K562 (cell line): Measurements from ENCODE around the gene SGSM2. TPM values are rescaled to one million over a fixed set of nuclear protein-coding genes. Genes with fewer than 3 reads are reported as not detected.

Experiments
- ATAC-seq: fragments of 200-7000 bp; cut with Tn5 transposase; 3 replicates; pipeline ENCODE4 v1.9.1; 2020; ENCODE audit warnings: moderate library complexity
- BruUV-seq: library from RNA; stranded (reverse); fragments of 400-500 nt; replicated peaks from 2 replicates; lab custom pipeline; 2021; lab: Mats Ljungman, UMichigan
- CTCF ChIA-PET: fragments of 300-600 bp; formaldehyde crosslinking; extraction: SDS; loops from one replicate; lab custom pipeline; 2021; ENCODE audit warnings: low intra/inter-chr PET ratio; lab: Yijun Ruan, JAX
- POLR2A ChIA-PET: fragments of 300-600, 350-650 bp; sonication (Branson Sonifier 250); formaldehyde crosslinking; extraction: SDS; loops from one replicate; lab custom pipeline; 2021; ENCODE audit warnings: antibody characterized with exemption, inconsistent platforms; lab: Yijun Ruan, JAX
- DNase-seq, 4 experiments: peaks; one replicate each; pipeline versions ENCODE4 v3.0.0 to v3.0.0-alpha.2; 2011 to 2018; ENCODE audit warnings: low spot score in 3 of 4, mixed read lengths in 3 of 4; ENCODE audit errors: extremely low read depth in 1 of 4
- FAIRE-seq: peaks from 2 replicates; lab custom pipeline; 2011; peaks lifted over from hg19 to GRCh38; lab: Jason Lieb, UNC
- H2AFZ ChIP-seq: 2 replicates; pipeline ENCODE4 v1.6.0; 2011; ENCODE audit warnings: low read depth, low read length, control low read depth, inconsistent platforms
- H3K27ac ChIP-seq: fragments of 200-600 bp; 3 replicates; pipeline ENCODE4 v1.8.0; 2011; ENCODE audit warnings: low read depth, mild to moderate bottlenecking, control low read depth, inconsistent platforms, low read length, moderate library complexity, mixed read lengths; ENCODE audit errors: extremely low read depth
- H3K27me3 ChIP-seq, 2 experiments: fragments of 300-600 bp in 1 of 2; 2 replicates in 1 of 2; 3 replicates in 1 of 2; pipeline versions ENCODE4 v1.6.0 to v1.8.0; 2011; ENCODE audit warnings: inconsistent platforms in 2 of 2, low read length in 2 of 2, mild to moderate bottlenecking in 1 of 2, mixed read lengths in 1 of 2, moderate library complexity in 1 of 2; ENCODE audit not compliant: control insufficient read depth in 2 of 2, insufficient read depth in 2 of 2
- H3K36me3 ChIP-seq: fragments of 300-600 bp; 3 replicates; pipeline ENCODE4 v1.8.0; 2011; ENCODE audit warnings: mild to moderate bottlenecking, low read length, inconsistent platforms; ENCODE audit not compliant: control insufficient read depth, insufficient read depth
- H3K4me1 ChIP-seq, 2 experiments: fragments of 200-600 bp in 1 of 2; replicated peaks in 1 of 2; 2 replicates in 1 of 2; 3 replicates in 1 of 2; pipeline versions ENCODE4 v1.5.1 to v1.8.0; 2011; ENCODE audit warnings: inconsistent platforms in 2 of 2, low read length in 2 of 2, mild to moderate bottlenecking in 1 of 2, mixed read lengths in 1 of 2, moderate library complexity in 1 of 2; ENCODE audit not compliant: control insufficient read depth in 2 of 2, insufficient read depth in 2 of 2
- H3K4me2 ChIP-seq: 2 replicates; pipeline ENCODE4 v1.6.1; 2011; ENCODE audit warnings: low read length, control low read depth, inconsistent platforms, mixed read lengths; ENCODE audit not compliant: insufficient read depth
- H3K4me3 ChIP-seq: fragments of 200-600 bp; sonication (generic), shearing (Covaris generic); 2 replicates; pipeline ENCODE4 v1.5.1; 2016; ENCODE audit warnings: control low read depth, inconsistent platforms
- H3K79me2 ChIP-seq: fragments of 200-600 bp; 3 replicates; pipeline ENCODE4 v1.8.0; 2011; ENCODE audit warnings: low read length, inconsistent platforms; ENCODE audit not compliant: control insufficient read depth, insufficient read depth
- H3K9ac ChIP-seq, 2 experiments: 2 replicates each; pipeline versions ENCODE4 v1.6.0 to v1.6.1; 2011; ENCODE audit warnings: low read depth in 2 of 2, low read length in 2 of 2, control low read depth in 1 of 2, inconsistent platforms in 1 of 2, mild to moderate bottlenecking in 1 of 2, mixed read lengths in 1 of 2; ENCODE audit not compliant: insufficient read depth in 1 of 2
- H3K9me1 ChIP-seq: one replicate; pipeline ENCODE4 v1.6.0; 2011; ENCODE audit warnings: inconsistent platforms, mild to moderate bottlenecking, low read length, moderate library complexity; ENCODE audit not compliant: control insufficient read depth, insufficient read depth
- H3K9me3 ChIP-seq: replicated peaks from 2 replicates; pipeline ENCODE4 v1.5.1; 2011; ENCODE audit warnings: low read depth, low read length, inconsistent platforms; ENCODE audit not compliant: control insufficient read depth, insufficient read depth
- H4K20me1 ChIP-seq: replicated peaks from 2 replicates; pipeline ENCODE4 v1.6.1; 2011; ENCODE audit warnings: low read length, inconsistent platforms, mixed read lengths; ENCODE audit not compliant: control insufficient read depth, insufficient read depth
- ARID3A ChIP-seq: IDR thresholded peaks from 2 replicates; pipeline ENCODE4 v1.6.1; 2012; ENCODE audit warnings: low read depth, low read length, improper control_type of control experiment, borderline replicate concordance
- ELF2 ChIP-seq: fragments of 250-450 bp; sonication (Bioruptor Pico); IDR thresholded peaks from 2 replicates; pipeline ENCODE4 v1.5.0; 2021; ENCODE audit warnings: mild to moderate bottlenecking
- ERF ChIP-seq: fragments of 450-650 bp; formaldehyde crosslinking; IDR thresholded peaks from 2 replicates; pipeline ENCODE4 v1.4.0; 2020; ENCODE audit warnings: mild to moderate bottlenecking, mixed read lengths
- HNRNPK ChIP-seq: fragments of 200-400 bp; formaldehyde crosslinking; IDR thresholded peaks from one replicate; pipeline ENCODE4 v1.6.1; 2018; ENCODE audit warnings: mild to moderate bottlenecking, low read depth, low read length; ENCODE audit not compliant: poor library complexity, severe bottlenecking
- MED1 ChIP-seq: sonication (generic); formaldehyde crosslinking; IDR thresholded peaks from 2 replicates; pipeline ENCODE4 v1.8.1; 2023; ENCODE audit warnings: missing genetic modification reagents, borderline replicate concordance
- MTA1 ChIP-seq: fragments of 450-650 bp; IDR thresholded peaks from 2 replicates; pipeline ENCODE4 v1.6.1; 2017; ENCODE audit warnings: borderline replicate concordance
- POLR2B ChIP-seq: fragments of 450-650 bp; IDR thresholded peaks from 2 replicates; pipeline ENCODE4 v1.6.1; 2018; ENCODE audit warnings: low read depth; ENCODE audit not compliant: partially characterized antibody
- ZNF445 ChIP-seq: fragments of 250-450 bp; sonication (Bioruptor Pico); IDR thresholded peaks from 2 replicates; pipeline ENCODE4 v1.4.0; 2020; ENCODE audit warnings: low read depth, mild to moderate bottlenecking, moderate library complexity
- WGBS: fragments of 100-300 bp; shearing (Covaris generic); methylation state at CpG from one replicate; pipeline ENCODE4 v1.1.6; 2016; ENCODE audit warnings: low coverage, mixed read lengths; ENCODE audit not compliant: insufficient coverage; ENCODE audit errors: missing lambda C conversion rate; 5-methylcytosine and 5-hydroxymethylcytosine counted together
- in situ Hi-C: fragments of 300-500 bp; cut with MboI; formaldehyde crosslinking; loops from 4 replicates; pipeline ENCODE4 v1.15.0; 2018; ENCODE audit warnings: inconsistent platforms, mixed read lengths
- intact Hi-C: fragments of 100-400 bp; cut with micrococcal nuclease; formaldehyde crosslinking; loops from 2 replicates; pipeline ENCODE4 v1.14.2; 2022
- polyA plus RNA-seq, 8 experiments: library from polyadenylated mRNA; depleted of rRNA in 4 of 8; stranded (reverse) in 5 of 8; unstranded in 3 of 8; fragments of >200 nt; fragmentation: Nextera tagmentation in 2 of 8; fragmentation: Illumina TruSeq in 1 of 8; extraction: Ambion mirVana in 2 of 8; extraction: Trizol in 1 of 8; gene quantifications; 2 replicates each; pipeline versions ENCODE4 v1.2.1 to v1.2.3, GENCODE V29; 2011 to 2014; ENCODE audit warnings: inconsistent platforms in 1 of 8, missing spikeins in 1 of 8
- total RNA-seq, 7 experiments: library from RNA; depleted of rRNA in 6 of 7; stranded (reverse); fragments of >200 nt in 6 of 7; fragmentation: Illumina TruSeq in 2 of 7; extraction: Trizol in 2 of 7; gene quantifications; 2 replicates each; pipeline versions ENCODE4 v1.2.1 to v1.2.3, GENCODE V29; 2011 to 2021; ENCODE audit warnings: low replicate concordance in 1 of 7

Gene SGSM2
- total and polyA plus RNA-seq, 9 of the 15 experiments (the other 6 are each of a cell fraction or from before 2014, with no cell fraction given), result 0.20 to 26.3 (median 14.8) TPM

- TF ChIP-seq ARID3A (no peak), HNRNPK (no peak), MED1 (CRISPR knock-in tag) (no peak)
Measured at GRCh38 chr17:2410951-2411350, 73.7 kb downstream of the SGSM2 start (continued).

GRCh38 chr17:2412561-2413021, 75.3 kb downstream of the SGSM2 start:
- no peaks in the 10 kb centered on the region for H3K79me2 ChIP-seq
- no peak overlapping the region; a peak in 1 of 4 replicates for H3K9ac ChIP-seq
- H3K4me2 ChIP-seq, result no peak overlapping the region
- DNase-seq (no peak), FAIRE-seq (no peak), ATAC-seq (no peak)
- H3K4me1 ChIP-seq, result peaks cover under 1 to 1% of the 10 kb centered on the region in 2 experiments; a peak in 3 of 5 replicates
- ChIA-PET CTCF (interaction anchor here (6.0 kb wide), 1 partner anchor 30 kb away, joined by 78 read pairs; no protein-coding TSS in a partner anchor), POLR2A (interaction anchor here (0.6 to 0.9 kb wide), 2 partner anchors 9 to 11 kb away, joined by 3 to 9 read pairs; no protein-coding TSS in a partner anchor)
- H2AFZ ChIP-seq, result no peak overlapping the region
- no peak for TF ChIP-seq MTA1
- TF ChIP-seq MED1 (CRISPR knock-in tag), result no peak
- no peak for TF ChIP-seq ZNF445 (CRISPR knock-in tag)
- no peak for TF ChIP-seq POLR2B
- TF ChIP-seq ERF (CRISPR knock-in tag), result no peak
- no peak for TF ChIP-seq ELF2 (CRISPR knock-in tag)
- H3K4me3 ChIP-seq, result no peak overlapping the region
- H3K36me3 ChIP-seq, result peaks cover 29% of the 10 kb centered on the region; the same call in 2 of the 3 replicates
- no peaks in the 10 kb centered on the region for H3K9me1 ChIP-seq
- H3K9me3 ChIP-seq, result no peaks in the 10 kb centered on the region
- intact Hi-C loops, result no loop called here
- H4K20me1 ChIP-seq, result no peaks in the 10 kb centered on the region
- no peaks in the 10 kb centered on the region for H3K27me3 ChIP-seq
- in situ Hi-C loops, result loop anchor here (5.0 kb wide), 1 partner anchor 35 kb away; no protein-coding TSS in a partner anchor
- no peak overlapping the region for H3K27ac ChIP-seq
- 100% methylated on average over 1 of the region's 2 CpGs for WGBS
- BruUV-seq, result no TSS peak
